ENCODE measurements around the gene SOX30. TPM values are rescaled to one million over a fixed set of nuclear protein-coding genes. Genes with fewer than 3 reads are reported as not detected.

The SOX30 gene
- total RNA-seq, 1 experiment from 2014 or later: not detected

- POLR2A ChIA-PET: no interaction called here
- Mint-ChIP-seq H3K4me3 (ENCODE audit: unreplicated experiment) (no peak overlapping the region), H3K36me3 (ENCODE audit: insufficient read depth, unreplicated experiment) (no peaks in the 10 kb centered on the region), H3K9me3 (ENCODE audit: unreplicated experiment) (peaks cover 15% of the 10 kb centered on the region), H3K4me1 (ENCODE audit: insufficient read depth, unreplicated experiment) (peaks cover 4% of the 10 kb centered on the region), H3K27me3 (ENCODE audit: insufficient read depth, unreplicated experiment) (no peaks in the 10 kb centered on the region), H3K27ac (ENCODE audit: low read depth, unreplicated experiment) (no peak overlapping the region)
- TF ChIP-seq, protein P1, sequence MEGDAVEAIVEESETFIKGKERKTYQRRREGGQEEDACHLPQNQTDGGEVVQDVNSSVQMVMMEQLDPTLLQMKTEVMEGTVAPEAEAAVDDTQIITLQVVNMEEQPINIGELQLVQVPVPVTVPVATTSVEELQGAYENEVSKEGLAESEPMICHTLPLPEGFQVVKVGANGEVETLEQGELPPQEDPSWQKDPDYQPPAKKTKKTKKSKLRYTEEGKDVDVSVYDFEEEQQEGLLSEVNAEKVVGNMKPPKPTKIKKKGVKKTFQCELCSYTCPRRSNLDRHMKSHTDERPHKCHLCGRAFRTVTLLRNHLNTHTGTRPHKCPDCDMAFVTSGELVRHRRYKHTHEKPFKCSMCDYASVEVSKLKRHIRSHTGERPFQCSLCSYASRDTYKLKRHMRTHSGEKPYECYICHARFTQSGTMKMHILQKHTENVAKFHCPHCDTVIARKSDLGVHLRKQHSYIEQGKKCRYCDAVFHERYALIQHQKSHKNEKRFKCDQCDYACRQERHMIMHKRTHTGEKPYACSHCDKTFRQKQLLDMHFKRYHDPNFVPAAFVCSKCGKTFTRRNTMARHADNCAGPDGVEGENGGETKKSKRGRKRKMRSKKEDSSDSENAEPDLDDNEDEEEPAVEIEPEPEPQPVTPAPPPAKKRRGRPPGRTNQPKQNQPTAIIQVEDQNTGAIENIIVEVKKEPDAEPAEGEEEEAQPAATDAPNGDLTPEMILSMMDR (IDR thresholded peaks at IDR 0.05; ENCODE audit: unreplicated experiment): no peak
- CTCF ChIA-PET: no interaction called here
- no TSS peak for BruUV-seq (replicated peaks)
- intact Hi-C loops (cut with micrococcal nuclease): no loop called here
- DNase-seq (ENCODE audit: unreplicated experiment): no peak
Observed at GRCh38 chr5:157648275-157648990, 3.8 kb downstream of the SOX30 start.

DNA sequence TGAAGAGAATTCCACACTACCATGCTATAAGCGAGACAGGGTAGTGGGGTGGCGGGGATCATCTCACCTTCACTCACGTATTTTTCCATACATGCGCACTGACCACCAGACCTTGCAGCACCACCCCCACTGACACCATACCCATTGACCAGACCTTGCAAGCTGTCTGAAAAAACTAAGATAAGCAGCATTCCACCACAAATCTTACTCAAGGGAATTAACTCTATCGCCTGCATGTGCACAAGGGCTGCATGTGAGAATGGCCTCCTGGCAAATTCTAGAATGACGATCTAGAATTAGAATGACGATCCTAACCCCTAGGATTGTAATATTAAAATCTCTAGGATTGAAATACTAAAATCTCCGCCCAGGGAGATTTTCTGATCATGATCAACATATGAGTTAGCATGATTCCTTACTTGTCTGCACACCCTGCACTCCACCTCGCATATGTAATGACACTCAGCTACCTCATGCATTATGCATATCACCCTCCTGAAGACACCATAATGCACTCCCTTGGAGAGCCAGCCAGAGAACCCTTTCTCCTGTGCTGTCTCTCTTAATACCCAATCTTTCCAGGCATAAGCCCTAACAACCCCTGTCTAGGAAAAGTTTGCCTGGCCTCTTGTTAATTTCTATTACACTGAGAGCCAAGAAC lies 11.7 kb downstream of the SOX30 start:
- CTCF ChIA-PET: no interaction called here
- Mint-ChIP-seq H3K4me1 (ENCODE audit: insufficient read depth, unreplicated experiment) (no peaks in the 10 kb centered on the region), H3K4me3 (ENCODE audit: unreplicated experiment) (no peak overlapping the region), H3K36me3 (ENCODE audit: insufficient read depth, unreplicated experiment) (no peaks in the 10 kb centered on the region), H3K27me3 (ENCODE audit: insufficient read depth, unreplicated experiment) (no peaks in the 10 kb centered on the region), H3K27ac (ENCODE audit: low read depth, unreplicated experiment) (no peak overlapping the region), H3K9me3 (ENCODE audit: unreplicated experiment) (no peaks in the 10 kb centered on the region)
- POLR2A ChIA-PET: no interaction called here
- TF ChIP-seq, protein P1 (IDR thresholded peaks at IDR 0.05; ENCODE audit: unreplicated experiment): no peak
- no peak for DNase-seq (ENCODE audit: unreplicated experiment)
- intact Hi-C loops (cut with micrococcal nuclease): no loop called here
- BruUV-seq (replicated peaks): no TSS peak

- intact Hi-C loops (cut with micrococcal nuclease): no loop called here
- TF ChIP-seq, protein P1 (IDR thresholded peaks at IDR 0.05; ENCODE audit: unreplicated experiment): no peak
- no peak for DNase-seq (ENCODE audit: unreplicated experiment)
- ChIA-PET CTCF (no interaction called here), POLR2A (interaction anchor here (0.6 to 1.3 kb wide), 4 partner anchors 22 to 89 kb away, joined by 3 to 5 read pairs (median 4); no protein-coding TSS in a partner anchor)
- Mint-ChIP-seq H3K4me1 (ENCODE audit: insufficient read depth, unreplicated experiment) (no peaks in the 10 kb centered on the region), H3K27ac (ENCODE audit: low read depth, unreplicated experiment) (no peak overlapping the region), H3K36me3 (ENCODE audit: insufficient read depth, unreplicated experiment) (no peaks in the 10 kb centered on the region), H3K4me3 (ENCODE audit: unreplicated experiment) (no peak overlapping the region), H3K9me3 (ENCODE audit: unreplicated experiment) (no peaks in the 10 kb centered on the region), H3K27me3 (ENCODE audit: insufficient read depth, unreplicated experiment) (no peaks in the 10 kb centered on the region)
- BruUV-seq (replicated peaks): no TSS peak
Observed at GRCh38 chr5:157630341-157630740, 21.9 kb downstream of the SOX30 start.

DNA sequence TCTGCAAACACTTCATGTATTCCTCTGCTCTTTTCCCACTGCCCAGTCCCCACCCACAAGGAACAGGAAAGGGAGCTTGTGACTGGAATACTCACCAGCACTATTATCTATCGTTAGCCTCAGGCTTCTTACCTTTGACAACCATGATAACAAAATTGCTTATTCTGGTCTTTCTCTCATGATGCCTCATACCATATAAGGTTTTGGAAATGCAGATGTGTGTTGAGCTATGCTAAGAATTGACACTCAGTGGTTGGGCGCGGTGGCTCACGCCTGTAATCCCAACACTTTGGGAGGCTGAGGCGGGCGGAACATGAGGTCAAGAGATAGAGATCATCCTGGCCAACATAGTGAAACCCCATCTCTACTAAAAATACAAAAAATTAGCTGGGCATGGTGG lies 25.4 kb downstream of the SOX30 start:
- POLR2A ChIA-PET: interaction anchor here (0.6 to 1.3 kb wide), 3 partner anchors 9 to 49 kb away, joined by 3 to 5 read pairs (median 3); no protein-coding TSS in a partner anchor
- no TSS peak for BruUV-seq (replicated peaks)

More for the DNA sequence above, 25.4 kb downstream of the SOX30 start:
- Mint-ChIP-seq H3K27ac (ENCODE audit: low read depth, unreplicated experiment) (no peak overlapping the region), H3K9me3 (ENCODE audit: unreplicated experiment) (no peaks in the 10 kb centered on the region), H3K27me3 (ENCODE audit: insufficient read depth, unreplicated experiment) (no peaks in the 10 kb centered on the region), H3K36me3 (ENCODE audit: insufficient read depth, unreplicated experiment) (no peaks in the 10 kb centered on the region), H3K4me3 (ENCODE audit: unreplicated experiment) (no peak overlapping the region), H3K4me1 (ENCODE audit: insufficient read depth, unreplicated experiment) (no peaks in the 10 kb centered on the region)
- TF ChIP-seq, protein P1 (IDR thresholded peaks at IDR 0.05; ENCODE audit: unreplicated experiment): no peak
- intact Hi-C loops (cut with micrococcal nuclease): no loop called here
- DNase-seq (ENCODE audit: unreplicated experiment): no peak
- CTCF ChIA-PET: interaction anchor here (0.6 to 1.6 kb wide), 4 partner anchors 9 to 641 kb away, joined by 3 to 6 read pairs (median 4); no protein-coding TSS in a partner anchor

Measured in MCF 10A (cell line).